ENCODE results near the gene CNTNAP2.

DNA sequence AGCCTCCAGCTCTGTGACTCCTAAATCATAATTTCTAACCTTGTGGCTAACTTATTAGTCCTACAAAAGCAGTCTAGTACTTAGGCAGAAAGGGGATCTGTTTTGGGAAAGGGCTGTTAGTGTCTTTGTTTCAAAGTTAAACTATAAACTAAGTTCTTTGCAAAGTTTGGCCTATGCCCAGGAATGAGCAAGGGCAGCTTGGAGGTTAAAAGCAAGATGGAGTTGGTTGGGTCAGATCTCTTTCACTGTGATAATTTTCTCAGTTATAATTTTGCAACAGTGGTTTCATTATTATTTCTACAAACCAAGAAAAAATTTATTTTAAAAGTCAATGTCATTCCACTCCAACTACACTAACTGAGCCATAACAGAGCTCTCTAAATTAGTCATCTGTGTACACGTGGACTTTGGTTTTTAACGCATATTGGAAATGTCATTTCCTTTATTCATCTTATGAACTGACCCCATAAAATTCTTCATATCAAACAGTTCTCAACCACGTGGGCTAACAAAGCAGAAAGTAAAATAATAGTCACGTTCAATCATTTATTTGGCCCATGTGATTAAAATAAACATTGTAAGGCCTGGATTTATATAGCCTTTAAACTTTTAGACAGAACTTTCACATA lies 2330.7 kb downstream of the CNTNAP2 start:
- TF ChIP-seq, protein P1, sequence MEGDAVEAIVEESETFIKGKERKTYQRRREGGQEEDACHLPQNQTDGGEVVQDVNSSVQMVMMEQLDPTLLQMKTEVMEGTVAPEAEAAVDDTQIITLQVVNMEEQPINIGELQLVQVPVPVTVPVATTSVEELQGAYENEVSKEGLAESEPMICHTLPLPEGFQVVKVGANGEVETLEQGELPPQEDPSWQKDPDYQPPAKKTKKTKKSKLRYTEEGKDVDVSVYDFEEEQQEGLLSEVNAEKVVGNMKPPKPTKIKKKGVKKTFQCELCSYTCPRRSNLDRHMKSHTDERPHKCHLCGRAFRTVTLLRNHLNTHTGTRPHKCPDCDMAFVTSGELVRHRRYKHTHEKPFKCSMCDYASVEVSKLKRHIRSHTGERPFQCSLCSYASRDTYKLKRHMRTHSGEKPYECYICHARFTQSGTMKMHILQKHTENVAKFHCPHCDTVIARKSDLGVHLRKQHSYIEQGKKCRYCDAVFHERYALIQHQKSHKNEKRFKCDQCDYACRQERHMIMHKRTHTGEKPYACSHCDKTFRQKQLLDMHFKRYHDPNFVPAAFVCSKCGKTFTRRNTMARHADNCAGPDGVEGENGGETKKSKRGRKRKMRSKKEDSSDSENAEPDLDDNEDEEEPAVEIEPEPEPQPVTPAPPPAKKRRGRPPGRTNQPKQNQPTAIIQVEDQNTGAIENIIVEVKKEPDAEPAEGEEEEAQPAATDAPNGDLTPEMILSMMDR (IDR thresholded peaks at IDR 0.05) = no peak
- no peak for TF ChIP-seq POLR2A (IDR thresholded peaks at IDR 0.05)

All from heart left ventricle (tissue), 13 donors.